GM21390 (cell line): Measurements from ENCODE around the gene C9orf50.
A peak's percentile ranks its signal among the peaks of the same experiment; 100 is the strongest.
"Not testable (repeated sequence)": the region's sequence is repeated elsewhere in the genome, so short reads cannot be mapped to it uniquely, and the experiment has no call there.

Experiments used
- ATAC-seq: cut with Tn5 transposase; IDR thresholded peaks from one replicate; pipeline ENCODE4 v1.9.1; 2021; ENCODE audit not compliant: unreplicated experiment

Gene C9orf50

DNA sequence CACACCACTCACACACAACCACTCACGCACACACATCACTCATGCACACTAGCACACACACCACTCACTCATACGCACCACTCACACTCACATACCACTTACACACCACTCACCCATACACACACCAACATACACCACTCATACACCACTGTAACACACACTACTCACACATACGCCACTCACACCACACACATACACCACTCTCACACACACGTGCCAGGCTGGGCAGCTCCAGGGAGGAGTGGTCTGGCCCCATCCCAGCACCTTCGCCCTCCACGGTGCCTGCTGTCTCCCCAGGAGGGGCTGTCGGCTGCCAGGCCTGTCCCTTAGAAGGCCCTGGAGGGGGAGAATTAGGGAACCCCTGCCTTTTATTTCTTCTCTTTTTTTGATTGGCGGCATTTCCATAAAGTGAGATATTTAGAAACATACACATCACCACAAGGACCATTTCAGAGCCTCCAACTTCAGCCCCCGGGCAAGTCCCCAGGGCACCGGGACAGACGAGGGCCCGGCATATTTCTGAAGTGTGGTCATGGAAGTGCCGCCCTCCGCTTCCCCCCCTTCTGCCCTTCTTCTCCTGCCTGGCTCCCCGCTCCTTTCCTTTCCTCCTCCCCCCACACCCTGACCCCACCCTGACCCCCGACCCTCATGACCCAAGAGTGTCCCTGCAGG lies 27.3 kb upstream of the C9orf50 start:
- no peak for ATAC-seq

DNA sequence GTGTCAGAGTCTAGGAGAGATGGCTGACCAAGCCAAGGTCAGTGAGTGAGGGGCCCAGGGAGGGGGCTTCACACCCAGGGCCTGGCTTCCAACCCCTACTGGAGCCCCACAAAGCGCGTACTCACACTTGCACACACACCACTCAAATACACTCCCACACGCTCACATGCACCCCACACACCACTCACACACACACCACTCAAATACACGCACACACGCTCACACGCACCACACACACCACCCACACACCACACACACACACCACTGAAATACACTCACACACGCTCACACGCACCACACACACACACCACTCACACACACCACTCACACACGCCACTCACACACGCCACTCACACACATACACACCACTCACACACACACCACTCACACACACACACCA lies 26.7 kb upstream of the C9orf50 start:
- ATAC-seq, result no peak

DNA sequence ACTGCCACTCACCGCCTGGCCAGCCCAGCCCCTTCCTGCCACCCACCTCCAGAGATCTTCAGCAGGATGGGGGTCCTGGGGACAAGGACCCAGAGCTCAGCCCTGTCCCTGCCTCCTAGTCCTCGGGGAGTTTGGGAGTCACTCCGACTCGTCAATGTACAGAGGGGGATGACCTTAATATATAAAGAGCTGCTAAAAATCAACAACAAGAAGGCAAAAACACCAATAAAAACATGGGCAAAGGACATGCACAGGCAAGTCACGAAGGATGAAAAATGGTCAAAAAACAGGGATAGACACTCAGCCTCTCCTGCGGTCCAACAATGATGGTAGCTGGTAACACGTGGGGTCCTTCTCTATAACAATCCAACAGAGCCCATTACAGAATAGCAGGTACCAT lies 25.8 kb upstream of the C9orf50 start:
- no peak for ATAC-seq

GRCh38 chr9:129646252-129646651 lies 25.4 kb upstream of the C9orf50 start:
- no peak for ATAC-seq

- no peak for ATAC-seq
Observed at GRCh38 chr9:129644902-129645301, 24.0 kb upstream of the C9orf50 start.

GRCh38 chr9:129644365-129644764 lies 23.5 kb upstream of the C9orf50 start:
- no peak for ATAC-seq

DNA sequence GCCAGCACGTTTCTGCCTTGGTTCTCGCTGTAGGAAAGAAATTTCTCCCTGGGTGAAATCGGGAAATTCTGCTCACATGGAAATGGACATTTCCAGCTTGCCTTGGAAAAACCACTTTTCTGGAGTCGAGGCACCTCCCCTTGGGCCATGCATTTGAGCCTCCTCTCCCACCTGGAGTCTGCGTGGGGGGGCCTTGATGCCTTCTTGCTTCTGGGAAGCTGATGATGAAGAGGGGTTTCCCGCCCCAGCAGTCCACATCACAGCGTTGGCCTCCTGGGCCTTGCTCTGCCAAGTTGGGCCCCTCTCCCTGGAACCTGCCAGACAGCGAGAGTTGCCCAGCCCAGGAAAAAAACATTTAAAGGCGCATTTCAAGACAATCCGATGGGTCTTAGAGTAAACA lies 22.8 kb upstream of the C9orf50 start:
- ATAC-seq, result no peak

- peak; percentile 92 for ATAC-seq
Observed at GRCh38 chr9:129641750-129642585, 21.1 kb upstream of the C9orf50 start, which contains the start of gene ASB6. Gene ASB6, minus strand, starts transcription at chr9:129642151. Its CDS starts 152 bp downstream, at chr9:129641999.

GRCh38 chr9:129640871-129641749 lies 20.2 kb upstream of the C9orf50 start:
- peak; percentile 5 for ATAC-seq

DNA sequence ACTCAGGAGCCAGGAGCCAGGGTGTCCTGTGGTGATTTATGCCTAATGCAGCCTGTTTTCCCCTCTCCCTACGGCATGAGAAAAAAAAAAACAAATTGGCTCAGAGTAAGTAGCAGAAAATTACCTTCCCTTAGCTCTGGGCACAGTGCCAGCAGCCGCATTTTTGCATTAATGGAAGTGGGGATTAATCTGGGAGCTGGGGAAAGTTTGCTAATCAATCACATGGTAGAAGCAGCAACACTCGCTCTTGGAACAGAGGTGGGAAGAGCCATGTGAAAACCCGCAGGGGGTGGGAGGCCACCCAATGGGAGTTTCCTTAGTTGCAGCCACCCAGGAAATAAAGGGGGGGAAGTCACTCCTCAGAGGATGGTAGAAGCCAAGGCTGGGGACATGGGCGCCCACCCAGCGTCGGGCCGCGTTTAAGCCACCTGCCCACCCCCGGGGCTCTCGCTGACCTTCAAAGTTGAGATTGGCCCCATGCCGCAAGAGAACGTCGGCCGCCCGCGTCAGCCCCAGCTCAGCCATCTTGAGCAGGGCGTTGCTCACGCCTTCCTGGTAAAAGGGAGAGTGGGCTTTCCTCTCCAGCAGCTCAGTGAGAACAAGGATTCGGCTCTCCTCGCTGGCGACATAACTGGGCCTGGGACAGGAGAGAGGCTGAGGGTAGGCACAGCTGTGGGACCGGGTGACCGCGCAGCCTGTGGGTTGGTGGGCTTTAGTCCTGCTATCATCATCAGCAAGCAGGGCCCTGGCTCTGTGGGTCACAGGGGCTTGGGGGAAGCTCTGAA lies 19.4 kb upstream of the C9orf50 start:
- ATAC-seq, result no peak

- ATAC-seq, result no peak
Observed at GRCh38 chr9:129639756-129640085, 18.8 kb upstream of the C9orf50 start.

DNA sequence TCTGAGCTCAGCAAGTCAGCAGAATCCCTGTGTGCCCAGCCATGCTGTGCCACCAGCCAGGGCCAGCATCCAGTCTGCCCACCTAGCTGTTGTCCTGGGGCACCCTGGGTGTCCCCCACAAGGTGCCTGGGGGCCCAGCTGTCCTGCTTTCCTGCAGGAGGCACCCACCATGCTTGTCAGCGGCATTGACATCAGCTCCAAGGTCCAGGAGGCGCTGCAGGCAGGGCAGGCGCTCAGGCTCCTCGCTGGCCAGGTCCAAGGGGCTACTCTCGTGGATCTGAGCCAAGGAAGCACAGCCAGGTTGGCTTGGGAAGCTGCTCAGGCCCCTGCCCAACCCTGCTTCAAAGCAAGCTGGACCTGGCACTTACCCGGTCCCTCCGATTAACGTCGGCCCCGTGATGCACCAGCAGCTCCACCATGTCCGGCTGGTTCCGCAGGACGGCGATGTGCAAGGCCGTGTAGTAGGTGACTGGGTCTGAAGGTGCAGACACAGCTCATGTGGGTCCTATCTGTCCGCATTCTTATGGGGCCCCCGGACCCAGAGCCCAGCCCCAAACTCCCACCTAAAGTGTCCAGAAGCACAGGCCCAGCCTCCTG lies 18.2 kb upstream of the C9orf50 start:
- ATAC-seq, result no peak

- no peak for ATAC-seq
Observed at GRCh38 chr9:129637673-129638439, 17.0 kb upstream of the C9orf50 start.

DNA sequence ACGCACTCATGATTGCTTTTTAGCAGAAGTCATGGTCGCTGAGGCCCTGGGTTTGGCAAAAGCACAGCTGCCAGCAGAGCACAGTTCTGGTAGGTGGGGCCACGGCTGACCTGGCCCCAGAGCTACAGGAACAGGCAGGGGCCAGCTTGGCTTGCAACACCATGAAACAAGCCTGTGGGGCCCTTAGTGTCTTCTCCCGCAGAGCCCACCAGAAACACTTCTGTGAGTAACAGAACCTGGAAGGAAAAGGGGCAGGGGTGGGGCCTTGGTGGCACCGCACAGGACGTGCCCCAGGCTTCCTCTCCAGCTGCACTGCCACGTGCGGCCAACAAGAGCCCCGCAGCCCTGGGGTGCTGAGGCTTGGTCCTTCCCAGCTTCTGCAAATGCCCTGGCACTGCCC lies 16.2 kb upstream of the C9orf50 start:
- no peak for ATAC-seq

GRCh38 chr9:129636343-129636742 lies 15.4 kb upstream of the C9orf50 start:
- ATAC-seq, result not testable (repeated sequence)

GRCh38 chr9:129635099-129636065 lies 14.5 kb upstream of the C9orf50 start:
- no peak for ATAC-seq

GRCh38 chr9:129633848-129634247 lies 12.9 kb upstream of the C9orf50 start:
- ATAC-seq, result no peak

GRCh38 chr9:129633207-129633606 lies 12.3 kb upstream of the C9orf50 start:
- ATAC-seq, result no peak
